Stimulated activated CD4-positive, alpha-beta T cell treated with anti-CD3 and anti-CD28 coated beads, Interleukin-1b, Interleukin-23, amount 100 ng/mL, for 24 hours (primary cell): ENCODE data around the gene ZCCHC14.

Experiments used
- DNase-seq, 4 experiments: peaks; one replicate each; pipeline ENCODE4 v3.0.0-alpha.2; 2020; ENCODE audit warnings: low read depth in 4 of 4, low spot score in 1 of 4

Gene ZCCHC14

DNA sequence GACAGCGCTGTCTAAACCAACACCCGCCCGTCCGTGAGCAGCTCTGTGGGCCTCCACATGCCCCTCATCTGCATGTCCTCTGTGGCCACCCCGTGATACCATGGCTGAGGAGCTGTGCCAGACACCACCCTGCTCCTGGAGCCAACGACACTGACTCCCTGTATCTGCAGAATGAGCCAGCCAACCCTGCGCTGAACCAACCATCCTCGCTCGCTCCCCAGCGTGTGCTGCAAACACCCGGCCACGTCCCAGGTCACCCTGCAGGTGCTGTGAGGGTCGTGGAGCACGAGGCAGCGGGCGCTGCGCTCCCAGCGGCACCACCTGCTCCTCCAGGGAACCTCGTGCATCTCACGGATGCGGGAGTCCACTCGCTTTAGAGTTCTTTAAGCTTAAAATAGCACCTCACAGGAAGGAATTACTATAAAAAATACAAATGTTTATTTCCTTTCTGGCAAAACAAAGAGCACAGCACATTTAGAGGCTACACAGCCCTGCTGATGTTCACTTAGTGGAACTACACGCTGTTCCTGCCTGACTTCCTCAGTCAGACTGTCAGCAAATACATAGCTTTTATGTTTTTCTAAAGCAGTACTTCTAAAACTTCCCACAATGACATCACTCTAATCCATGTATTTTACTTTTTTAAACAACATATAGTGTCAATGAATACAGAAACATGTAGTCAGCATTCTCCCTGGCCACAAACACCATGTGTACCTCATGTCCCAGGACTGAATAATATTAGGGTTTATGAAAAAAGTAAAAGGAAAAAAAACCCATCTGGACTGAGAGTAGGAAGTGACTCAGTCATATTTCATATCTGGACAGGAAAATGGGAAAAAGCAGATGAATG is 57.2 kb downstream of the ZCCHC14 start:
- no peak for DNase-seq

DNA sequence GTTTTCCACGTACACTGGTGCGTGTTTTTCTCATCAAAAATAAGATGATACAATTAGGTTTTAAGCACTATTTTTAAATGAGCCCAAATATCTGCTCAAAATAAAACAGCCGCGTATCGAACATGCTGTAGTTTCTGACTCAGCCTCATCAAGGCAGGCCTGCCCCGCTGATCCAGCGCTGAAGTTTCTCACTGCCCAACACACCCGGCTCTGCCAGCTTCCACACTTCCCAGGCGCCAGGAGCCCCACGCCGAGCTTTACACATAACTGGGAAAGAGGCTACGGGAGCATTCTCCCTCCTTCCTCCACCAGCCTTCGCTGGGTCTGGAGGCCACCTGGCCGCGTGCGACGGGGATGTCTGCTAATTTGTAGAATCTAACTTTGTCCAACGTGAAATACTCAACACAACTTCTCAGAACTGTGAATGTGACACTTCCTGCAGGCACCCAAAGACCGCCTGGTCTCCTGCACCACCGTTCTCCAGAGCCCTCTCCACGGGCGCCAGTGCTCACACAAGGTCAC is 58.6 kb downstream of the ZCCHC14 start:
- DNase-seq: no peak

DNA sequence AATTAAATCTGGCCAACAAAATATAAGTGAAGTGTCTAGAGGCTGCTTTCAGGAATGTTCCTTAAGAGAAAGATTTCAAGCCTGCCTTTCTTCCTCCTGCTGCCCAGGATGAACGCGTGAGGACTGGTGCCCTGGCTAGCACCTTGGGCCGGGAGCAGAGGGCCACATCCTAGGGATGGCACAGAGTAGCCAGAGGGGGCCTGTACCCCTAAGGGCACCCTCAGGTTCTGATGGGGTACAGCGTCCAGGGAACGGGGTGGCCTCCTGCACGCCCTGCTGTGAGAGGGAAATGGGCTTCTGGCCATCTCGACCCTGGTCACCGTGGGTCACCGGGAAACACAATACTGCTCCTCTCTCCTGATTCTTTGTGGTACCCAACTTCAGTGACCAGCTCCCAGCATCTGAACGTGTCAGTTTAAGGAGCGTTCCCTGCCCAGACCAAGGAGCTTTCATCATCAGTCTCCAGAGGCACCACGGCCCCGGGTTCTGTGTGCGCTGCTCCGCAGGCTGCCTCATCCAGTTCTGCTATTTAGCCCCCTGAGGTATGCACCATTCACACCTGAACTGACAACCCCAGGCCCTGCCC is 60.4 kb downstream of the ZCCHC14 start:
- DNase-seq: no peak

DNA sequence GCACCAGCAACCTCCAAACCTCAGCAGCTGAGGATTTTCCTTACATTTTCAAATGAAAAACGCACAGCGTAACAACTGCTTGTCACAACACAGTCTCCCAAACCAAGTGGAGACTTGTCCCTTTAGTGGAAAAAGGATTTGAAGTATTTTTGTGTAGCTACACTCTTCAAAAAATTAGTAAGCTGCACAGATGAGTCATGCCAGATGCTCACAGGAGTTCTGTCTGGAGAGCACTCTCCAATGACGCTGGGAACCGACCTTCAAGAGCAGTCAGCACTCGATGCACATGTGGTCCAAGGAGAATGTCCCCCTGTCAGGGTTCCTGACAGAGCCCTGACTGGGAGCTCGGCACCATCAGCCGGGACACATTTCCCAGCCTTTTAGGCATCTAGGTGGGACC is 60.9 kb downstream of the ZCCHC14 start:
- DNase-seq: no peak

DNA sequence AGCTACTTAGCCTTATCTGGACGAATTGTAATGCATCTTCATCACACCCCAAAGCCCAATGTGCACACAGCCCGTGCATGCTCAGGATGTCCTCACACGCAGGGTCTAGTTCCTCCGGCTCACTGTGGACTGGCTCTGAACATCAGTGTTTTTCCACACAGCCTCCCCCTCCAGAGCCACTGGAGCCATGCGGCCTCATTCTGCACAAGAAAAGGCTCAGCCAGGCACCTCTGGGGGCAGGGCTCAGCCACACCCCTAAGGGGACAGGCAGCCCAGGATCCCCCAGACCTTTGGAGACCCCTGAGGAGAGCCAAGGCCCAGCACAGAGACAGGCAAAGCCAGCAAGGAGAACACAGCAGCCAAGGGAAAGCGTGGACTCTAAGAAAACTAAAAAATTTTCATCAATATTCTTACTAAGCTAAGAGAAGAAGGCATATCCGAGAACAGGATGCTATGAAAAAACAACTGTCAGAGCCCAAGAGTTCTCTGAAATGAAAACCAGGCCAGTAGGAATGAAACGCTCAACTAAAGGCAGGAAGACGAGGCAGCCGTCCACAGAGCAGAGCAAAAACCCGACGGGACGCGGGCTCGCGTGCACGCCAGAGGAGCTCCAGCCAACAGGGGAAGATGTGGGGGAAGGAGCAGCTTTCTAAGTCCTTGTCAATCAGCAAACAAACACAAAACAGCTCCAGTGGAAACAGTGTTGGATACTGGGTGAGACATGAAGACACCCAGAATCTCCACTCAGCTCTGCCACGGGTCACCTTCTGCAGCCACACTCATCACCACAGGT is 66.2 kb downstream of the ZCCHC14 start:
- DNase-seq: no peak

DNA sequence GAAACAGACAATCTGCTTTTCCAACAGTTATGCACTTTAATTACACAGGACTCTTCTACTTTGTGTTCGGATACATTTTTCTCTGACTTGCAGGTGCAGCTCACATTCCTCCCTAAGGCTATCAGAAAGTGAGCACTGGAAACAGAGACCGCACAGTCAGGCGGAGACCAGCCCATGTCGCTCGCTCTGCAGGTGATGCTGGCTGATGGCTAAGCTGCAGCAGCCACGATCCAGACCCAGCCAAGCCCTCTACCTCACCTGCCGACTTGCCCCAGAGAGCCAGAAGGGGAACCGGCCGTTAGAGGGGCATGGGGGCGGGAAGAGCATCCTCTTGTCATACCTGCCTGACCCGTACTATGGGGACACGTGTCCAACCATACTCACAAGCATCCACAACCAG is 66.9 kb downstream of the ZCCHC14 start:
- DNase-seq: no peak

DNA sequence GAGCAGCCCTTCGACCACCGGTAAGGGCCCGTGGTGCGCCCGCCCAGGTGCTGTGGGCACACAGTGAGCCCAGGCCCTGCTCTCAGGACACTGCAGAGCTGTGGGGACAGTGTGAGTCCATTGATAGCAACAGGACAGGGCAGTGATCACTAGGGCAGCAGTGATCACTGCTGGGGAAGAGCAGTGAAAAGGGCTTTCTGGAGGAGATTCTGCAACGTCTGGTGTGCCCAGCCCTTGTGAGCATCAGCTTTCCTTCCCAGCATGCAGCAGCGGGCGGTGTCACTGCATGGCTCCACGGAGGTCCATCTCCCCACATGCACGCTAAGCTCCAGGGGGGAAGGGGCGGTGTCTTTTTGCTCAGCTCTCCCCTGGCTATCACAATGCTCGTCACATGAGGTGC is 68.6 kb downstream of the ZCCHC14 start:
- no peak for DNase-seq

DNA sequence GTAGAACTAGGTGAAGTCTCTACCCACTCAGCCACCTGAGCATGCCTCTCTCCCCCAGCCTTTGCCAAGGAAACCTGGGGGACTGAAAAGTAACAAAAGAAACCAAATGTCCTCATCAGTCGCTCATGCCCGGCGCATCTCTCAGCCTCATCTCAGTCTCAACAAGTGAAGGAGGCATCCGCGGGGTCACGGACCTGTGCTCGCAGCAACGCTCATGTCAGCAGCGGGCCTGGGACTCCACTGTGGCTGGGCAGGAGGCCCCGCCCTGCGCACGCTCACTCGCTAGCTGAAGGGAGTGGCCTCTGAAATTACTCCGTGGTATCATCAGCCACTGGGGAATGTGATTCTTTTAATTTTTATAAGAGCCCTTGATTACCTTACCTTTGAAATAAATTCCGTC is 69.4 kb downstream of the ZCCHC14 start:
- DNase-seq: no peak

DNA sequence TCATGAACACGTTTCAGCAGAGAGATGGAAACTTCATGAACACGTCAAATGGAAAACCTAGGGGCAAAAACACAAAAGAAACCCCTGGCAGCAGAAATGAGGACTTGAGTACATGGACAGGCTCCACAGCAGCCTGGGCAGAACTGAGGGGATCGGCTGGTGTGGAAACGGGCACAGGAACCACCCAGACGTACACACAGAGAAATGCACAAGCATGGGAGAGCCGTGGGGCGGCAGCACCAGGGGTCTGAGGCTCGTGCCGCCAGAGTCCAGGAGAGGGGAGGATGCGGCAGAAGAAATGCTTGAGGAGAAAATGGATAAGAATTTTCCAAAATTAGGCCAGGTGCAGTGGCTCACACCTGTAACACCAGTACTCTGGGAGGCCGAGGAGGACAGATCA is 70.7 kb downstream of the ZCCHC14 start:
- DNase-seq: no peak

DNA sequence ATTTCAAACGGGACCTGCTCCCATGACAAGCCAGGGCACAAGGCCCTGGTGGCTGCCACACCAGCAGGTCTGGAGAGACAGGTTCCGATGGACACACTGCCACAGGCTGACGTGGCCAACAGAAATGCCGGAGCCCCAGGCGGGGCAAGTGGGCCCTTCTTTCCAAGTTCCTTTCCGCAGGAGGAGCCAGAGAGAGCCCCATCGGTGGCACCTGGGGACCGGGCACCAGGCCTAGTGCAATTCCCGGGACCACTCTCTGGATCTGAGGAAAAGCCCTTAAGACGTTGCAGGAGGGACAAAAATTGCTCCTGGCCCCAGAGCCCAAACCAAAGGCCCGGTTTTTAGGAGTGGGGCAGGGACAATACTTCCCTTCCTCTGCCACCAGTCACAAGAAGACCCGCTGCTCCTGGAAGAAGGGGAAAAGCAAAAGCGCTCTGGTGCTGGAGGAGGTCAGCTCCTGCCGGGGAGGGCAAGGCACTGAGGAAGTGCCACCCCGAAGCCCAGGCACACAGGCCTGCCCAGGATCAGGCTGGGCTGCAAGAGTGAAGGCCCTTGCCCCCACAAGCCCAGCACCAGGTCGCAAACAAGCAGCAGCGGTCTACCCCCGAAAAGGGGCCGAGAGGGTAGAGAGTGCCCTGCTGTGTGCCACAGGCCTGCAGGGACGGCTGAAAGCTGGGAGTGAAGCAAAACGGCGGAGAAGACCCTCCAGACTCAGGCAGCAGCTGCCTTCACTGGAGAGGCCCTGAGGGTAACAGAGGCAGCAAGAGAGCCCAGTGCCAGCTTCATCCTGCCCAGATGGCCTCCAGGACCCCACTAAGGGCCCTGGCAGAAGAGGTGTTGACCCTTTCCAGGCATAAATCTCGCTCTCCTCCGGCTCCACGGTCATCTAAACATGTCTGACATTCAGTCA is 71.6 kb downstream of the ZCCHC14 start:
- DNase-seq: no peak

DNA sequence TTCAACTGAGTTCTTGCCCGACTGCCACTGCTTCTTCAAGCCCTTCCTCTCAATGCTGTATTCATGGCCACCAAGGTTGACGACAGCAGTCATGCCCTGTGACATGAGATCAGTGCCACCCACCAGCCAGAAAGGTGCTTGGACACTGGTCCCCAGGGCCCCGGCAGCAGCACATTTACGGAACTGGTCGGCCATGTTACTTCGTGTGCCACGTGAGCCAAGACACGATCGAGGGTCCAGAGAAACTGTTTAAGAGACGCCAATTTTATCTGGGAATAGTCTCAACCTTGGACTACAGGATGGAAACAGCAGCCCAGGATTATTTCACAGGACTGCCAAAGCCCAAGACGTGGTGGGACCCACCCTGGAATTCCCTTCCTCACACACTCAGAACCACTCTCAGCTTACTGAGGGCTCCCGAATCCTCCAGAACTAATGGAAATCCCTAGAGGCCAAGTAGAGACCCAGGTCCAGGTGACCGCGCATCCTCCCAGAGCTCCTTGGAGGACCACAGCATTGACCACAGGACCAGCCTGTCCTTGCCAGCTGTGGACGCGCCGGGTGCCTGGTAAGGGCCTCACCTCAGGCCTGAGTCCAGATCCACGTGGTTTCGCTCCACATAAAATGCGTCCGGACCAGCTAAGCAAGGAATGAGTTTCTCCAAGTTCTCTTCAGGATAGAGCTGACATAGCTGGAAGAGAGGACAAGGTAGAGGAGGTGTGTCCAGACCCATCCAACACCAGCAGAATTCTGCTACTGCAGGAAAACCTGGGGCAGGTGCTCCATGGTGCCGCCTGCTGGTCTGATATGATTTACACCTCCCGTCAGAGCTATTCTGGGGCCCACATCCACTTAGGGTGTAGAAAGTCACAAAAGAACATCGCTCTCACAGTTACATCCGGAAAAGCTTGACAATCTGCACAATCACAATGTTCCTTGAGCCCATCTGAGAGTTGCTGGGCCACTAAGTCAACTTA is 72.5 kb downstream of the ZCCHC14 start:
- DNase-seq: no peak

DNA sequence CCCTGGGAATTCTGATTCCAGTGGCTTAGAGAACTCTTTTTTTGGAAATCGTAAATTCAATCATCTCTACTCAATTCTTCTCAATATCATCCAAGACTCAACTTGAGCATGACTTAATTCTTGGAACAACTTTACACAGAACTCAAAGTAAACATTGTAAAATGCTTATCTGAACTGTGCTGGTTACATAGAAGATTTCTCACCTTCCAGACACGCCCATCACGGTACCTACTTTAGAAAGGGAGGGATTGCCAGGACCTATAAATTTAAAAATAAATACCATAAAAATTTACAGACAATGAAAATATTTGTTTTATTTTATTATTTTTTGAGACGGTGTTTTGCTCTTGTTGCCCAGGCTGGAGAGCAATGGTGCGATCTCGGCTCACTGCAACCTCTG is 74.2 kb downstream of the ZCCHC14 start:
- no peak for DNase-seq

DNA sequence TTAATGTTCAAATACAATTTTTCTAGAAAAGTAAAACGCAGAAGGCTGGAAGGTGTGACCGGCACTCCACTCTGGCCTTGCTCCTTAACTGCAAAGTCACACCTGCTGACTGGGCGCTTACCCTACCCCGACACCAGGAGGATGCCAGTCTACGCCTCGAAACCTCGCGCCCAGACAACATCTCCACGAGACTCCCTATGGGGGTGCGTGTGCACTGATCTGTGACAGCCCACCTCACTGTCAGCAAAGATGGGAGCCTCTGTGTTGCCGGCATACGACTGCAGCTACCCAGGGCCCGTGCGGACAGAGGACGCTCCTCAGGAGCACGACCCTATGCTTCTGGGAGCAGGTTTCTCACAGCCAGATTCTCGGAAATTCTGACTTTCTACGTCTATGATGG is 74.6 kb downstream of the ZCCHC14 start:
- no peak for DNase-seq

DNA sequence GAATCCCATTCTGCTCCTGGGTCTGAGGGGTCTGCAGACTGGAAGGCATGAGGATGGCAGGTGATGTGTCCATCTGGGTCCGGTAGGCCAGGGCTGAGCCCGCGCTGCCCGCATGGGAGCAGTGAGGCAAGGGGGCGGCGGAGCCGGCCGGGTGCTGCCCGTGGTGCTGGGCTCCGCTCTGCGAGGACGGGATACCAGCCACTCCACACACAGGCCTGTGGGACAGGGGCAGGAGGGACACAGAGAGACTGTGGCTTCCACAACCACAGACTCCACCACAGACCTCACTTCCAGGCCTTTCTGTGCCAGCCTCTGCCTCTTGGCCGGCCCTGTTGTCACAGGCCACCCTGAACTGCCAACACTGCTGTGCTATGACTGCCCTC is 75.3 kb downstream of the ZCCHC14 start:
- DNase-seq: no peak

DNA sequence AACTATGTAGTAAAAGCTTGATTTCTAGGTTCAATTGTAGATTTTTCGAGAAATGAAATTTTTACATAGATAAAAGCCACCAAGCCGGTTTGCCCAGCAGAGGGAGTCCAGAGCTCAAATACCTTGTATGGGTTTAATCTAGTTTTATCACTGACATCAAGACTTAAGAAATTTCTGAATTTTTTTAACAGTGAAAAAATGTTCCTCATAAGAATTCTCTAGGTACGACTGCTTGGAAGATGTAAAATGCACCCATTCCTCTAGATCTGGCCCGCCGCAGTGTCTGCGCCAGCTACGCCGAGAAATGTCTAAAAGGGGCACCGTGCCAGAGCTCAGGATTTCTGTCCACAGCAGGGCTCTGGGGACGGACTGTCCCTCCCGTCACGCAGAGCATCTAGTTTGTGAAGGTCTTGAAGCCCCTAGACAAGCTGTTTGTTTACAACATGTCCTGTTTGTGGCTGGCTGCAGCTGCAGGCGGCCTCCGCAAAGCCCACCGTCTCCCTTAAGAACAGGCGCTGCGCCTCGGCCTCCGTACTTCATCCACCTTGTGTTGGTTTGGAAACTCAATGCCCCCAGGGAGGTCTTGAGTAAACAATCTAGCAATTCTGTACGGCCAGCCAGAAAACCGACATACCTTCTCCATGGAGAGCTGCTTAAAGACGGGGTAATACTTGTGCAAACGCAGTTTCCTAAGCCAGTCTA is 75.8 kb downstream of the ZCCHC14 start:
- DNase-seq: no peak

DNA sequence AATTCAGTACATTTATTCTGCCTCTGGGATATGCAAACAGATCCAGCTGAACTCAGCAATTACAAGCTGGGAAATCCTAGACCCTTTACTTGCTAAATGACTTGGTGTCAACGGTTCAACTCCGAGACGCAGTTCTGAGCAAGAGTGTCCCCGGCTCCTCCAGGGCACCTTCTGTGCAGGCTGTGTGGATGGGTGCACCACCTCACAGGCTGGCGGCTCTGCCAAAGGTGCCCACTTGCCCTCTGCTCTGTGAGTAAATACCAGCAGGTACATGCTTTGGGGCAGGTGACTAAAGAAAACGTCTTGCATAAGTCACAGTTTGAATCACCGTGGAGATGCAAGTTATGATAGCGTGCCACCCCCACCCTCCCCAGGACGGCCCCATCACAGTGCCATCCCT is 77.4 kb downstream of the ZCCHC14 start:
- DNase-seq: no peak

DNA sequence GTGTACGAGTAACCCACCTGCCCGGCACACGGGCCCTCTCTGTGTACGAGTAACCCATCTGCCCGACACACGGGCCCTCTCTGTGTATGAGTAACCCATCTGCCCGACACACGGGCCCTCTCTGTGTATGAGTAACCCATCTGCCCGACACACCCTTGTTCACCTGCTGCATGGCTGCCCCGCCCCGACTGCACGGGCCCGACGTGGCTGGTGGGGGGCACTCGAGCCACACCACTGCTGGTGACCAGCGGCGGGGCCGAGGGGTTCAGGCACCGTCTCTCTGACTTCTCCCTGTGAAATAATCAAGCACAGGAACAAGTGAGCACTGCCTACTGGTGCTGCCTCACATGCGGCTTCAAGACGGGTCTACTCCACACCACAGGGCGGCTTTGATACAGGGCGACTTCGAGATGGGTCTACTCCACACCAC is 78.6 kb downstream of the ZCCHC14 start:
- no peak for DNase-seq

DNA sequence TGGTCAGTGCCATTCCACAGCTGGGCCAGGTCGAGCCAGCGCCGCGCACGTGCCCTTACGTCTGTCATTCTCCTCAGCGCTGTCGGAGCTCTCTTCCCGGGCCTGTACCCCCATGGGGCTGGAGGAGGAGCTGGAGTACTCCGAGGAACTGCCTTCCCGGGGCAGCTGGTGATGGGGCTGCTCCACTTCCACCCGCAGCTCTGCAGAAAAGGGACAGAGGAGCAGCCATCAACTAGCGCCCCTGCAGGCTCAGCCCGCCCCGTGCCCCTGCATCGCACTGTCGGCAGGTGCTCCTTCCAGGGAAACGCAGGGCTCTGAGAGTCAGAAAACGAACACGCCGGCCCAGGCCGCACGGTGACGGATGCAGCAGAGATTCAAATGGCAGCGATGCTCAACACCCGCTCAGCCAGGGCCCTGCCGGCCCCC is 79.8 kb downstream of the ZCCHC14 start:
- DNase-seq: no peak

DNA sequence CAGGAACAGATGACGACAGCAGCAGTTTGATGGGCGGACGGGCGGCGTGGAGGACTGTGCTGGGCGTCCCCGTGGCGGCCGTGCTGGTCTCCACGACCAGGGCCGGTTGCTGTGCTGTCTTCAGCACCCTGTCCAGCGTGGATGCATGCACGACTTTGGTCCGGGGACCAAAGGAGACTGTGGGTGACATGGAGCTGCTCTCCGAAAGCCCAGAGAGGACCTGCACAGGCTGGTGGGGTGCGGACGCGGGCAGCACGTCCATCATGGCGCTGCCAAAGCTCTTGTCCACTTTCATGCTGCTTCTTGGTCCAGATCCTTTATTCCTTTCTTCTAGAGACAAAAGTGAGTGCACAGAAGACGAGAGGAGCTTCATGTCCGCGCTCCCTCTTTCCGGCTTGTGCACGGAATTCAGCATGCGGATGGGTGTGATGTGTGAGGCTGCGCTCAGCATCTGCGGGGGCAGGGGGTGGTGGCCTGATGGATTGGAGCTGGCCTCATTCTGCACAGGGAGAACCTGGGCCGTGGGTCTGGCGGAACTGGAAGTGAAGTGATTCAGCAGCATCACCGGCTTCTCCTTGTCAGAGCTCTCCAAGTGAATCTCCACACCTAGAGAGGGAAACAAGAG is 80.3 kb downstream of the ZCCHC14 start:
- no peak for DNase-seq
